Superior temporal gyrus (tissue), 1 donor: ENCODE measurements around the gene MEAK7.

Source experiments
- DNase-seq: peaks from one replicate; pipeline ENCODE4 v3.0.0-alpha.2; 2016; ENCODE audit errors: extremely low spot score

Gene MEAK7

GRCh38 chr16:84504420-84505248 is at the start of gene MEAK7:
TSS of gene MEAK7 (minus strand) at chr16:84504659. CDS start at chr16:84498086, 6,573 bp downstream.
- DNase-seq = peak; percentile 100

- DNase-seq = no peak
Measured at GRCh38 chr16:84553873-84554399, 49.5 kb upstream of the MEAK7 start.

- DNase-seq = no peak
Measured at GRCh38 chr16:84552135-84552534, 47.7 kb upstream of the MEAK7 start.

GRCh38 chr16:84550096-84550495 is 45.6 kb upstream of the MEAK7 start:
- DNase-seq = no peak

- no peak for DNase-seq
Measured at GRCh38 chr16:84548971-84549844, 44.7 kb upstream of the MEAK7 start.

- DNase-seq = no peak
Measured at GRCh38 chr16:84548508-84548907, 44.0 kb upstream of the MEAK7 start.

- no peak for DNase-seq
Measured at GRCh38 chr16:84547546-84548061, 43.1 kb upstream of the MEAK7 start.

GRCh38 chr16:84546669-84547545 is 42.4 kb upstream of the MEAK7 start:
- no peak for DNase-seq

GRCh38 chr16:84545114-84545737 is 40.8 kb upstream of the MEAK7 start:
- no peak for DNase-seq

GRCh38 chr16:84544031-84544773 is 39.7 kb upstream of the MEAK7 start:
- DNase-seq = no peak

GRCh38 chr16:84543253-84543652 is 38.8 kb upstream of the MEAK7 start:
- DNase-seq = no peak

GRCh38 chr16:84541999-84542817 is 37.7 kb upstream of the MEAK7 start:
- DNase-seq = no peak

GRCh38 chr16:84540194-84540593 is 35.7 kb upstream of the MEAK7 start:
- no peak for DNase-seq

GRCh38 chr16:84538222-84538840 is 33.9 kb upstream of the MEAK7 start:
- no peak for DNase-seq

GRCh38 chr16:84537491-84538151 is 33.2 kb upstream of the MEAK7 start:
- no peak for DNase-seq

GRCh38 chr16:84535851-84536250 is 31.4 kb upstream of the MEAK7 start:
- DNase-seq = no peak

GRCh38 chr16:84535408-84535807 is 30.9 kb upstream of the MEAK7 start:
- no peak for DNase-seq

- DNase-seq = no peak
Measured at GRCh38 chr16:84534815-84535214, 30.4 kb upstream of the MEAK7 start.
